ENCODE results near the gene KANSL3.
"Not testable (repeated sequence)": the region's sequence is repeated elsewhere in the genome, so short reads cannot be mapped to it uniquely, and the experiment has no call there.

The KANSL3 gene

DNA sequence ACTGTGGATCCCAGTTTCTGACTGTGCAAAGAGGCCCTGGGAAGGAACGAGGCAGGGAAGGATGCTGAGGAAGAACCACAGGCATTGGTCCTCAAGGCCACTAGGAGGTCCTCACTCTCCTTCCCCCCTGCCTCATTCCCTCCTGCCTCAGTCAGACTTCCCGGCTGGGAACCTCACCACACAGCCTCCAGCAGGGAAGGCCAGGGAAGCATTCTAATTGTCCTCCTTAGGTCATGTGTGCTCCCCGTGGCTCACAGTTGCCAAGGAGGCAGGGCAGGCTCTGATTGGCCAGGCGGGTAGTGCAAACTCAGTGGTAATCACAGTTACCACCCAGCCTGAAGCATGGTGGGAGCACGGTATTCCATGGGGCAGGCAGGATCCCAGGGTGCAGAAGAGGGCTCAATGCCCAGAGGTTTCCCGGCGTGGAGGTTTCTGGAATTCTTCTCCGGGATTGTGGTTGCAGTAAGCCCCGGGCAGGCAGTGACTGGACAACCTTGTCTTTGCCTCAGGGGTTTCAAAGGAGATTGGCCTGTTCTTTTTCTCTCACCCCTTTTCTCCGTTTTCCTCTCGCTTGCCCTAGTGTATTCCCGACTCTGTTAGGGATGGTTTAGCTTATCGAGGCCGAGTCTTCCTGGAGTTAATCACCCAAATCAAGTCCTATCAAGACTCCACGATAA is 31.6 kb upstream of the KANSL3 start:
- no peaks in the 10 kb centered on the region for H3K36me3 ChIP-seq (ENCODE audit: low read depth)
- no peak overlapping the region for H3K4me3 ChIP-seq (ENCODE audit: severe bottlenecking)
- no peaks in the 10 kb centered on the region for H3K9me3 ChIP-seq (ENCODE audit: severe bottlenecking)
- H3K27ac ChIP-seq (ENCODE audit: poor library complexity, severe bottlenecking): no peak overlapping the region
- TF ChIP-seq, protein P1, sequence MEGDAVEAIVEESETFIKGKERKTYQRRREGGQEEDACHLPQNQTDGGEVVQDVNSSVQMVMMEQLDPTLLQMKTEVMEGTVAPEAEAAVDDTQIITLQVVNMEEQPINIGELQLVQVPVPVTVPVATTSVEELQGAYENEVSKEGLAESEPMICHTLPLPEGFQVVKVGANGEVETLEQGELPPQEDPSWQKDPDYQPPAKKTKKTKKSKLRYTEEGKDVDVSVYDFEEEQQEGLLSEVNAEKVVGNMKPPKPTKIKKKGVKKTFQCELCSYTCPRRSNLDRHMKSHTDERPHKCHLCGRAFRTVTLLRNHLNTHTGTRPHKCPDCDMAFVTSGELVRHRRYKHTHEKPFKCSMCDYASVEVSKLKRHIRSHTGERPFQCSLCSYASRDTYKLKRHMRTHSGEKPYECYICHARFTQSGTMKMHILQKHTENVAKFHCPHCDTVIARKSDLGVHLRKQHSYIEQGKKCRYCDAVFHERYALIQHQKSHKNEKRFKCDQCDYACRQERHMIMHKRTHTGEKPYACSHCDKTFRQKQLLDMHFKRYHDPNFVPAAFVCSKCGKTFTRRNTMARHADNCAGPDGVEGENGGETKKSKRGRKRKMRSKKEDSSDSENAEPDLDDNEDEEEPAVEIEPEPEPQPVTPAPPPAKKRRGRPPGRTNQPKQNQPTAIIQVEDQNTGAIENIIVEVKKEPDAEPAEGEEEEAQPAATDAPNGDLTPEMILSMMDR (IDR thresholded peaks at IDR 0.05; ENCODE audit: poor library complexity, severe bottlenecking): no peak
- peaks cover 8% of the 10 kb centered on the region for H3K4me1 ChIP-seq (ENCODE audit: insufficient read depth, poor library complexity, severe bottlenecking)
- DNase-seq (ENCODE audit: low spot score): no peak
- no peaks in the 10 kb centered on the region for H3K27me3 ChIP-seq (ENCODE audit: insufficient read depth, poor library complexity, severe bottlenecking)
- ATAC-seq (ENCODE audit: low read depth): no peak

DNA sequence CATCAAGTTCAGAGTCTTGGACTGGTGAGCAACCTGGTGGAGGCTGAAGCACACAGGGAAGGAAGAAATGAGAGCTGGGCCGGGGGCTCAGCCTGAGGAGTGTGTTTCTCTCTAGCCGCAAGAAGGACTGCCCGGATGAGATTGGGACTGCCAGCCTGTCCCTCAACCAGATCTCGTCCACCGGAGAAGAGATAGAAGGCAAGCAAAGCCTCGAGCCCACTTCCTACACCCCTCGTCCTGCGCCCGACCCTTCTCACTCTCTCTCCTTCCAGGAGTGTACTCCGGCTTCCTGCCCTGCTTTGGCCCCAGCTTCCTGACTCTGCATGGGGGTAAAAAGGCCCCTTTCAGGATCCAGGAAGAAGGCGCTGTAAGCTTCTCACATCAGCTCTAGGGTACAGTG is 30.7 kb upstream of the KANSL3 start:
- no peaks in the 10 kb centered on the region for H3K9me3 ChIP-seq (ENCODE audit: severe bottlenecking)
- no peak for ATAC-seq (ENCODE audit: low read depth)
- no peak overlapping the region for H3K4me3 ChIP-seq (ENCODE audit: severe bottlenecking)
- H3K27ac ChIP-seq (ENCODE audit: poor library complexity, severe bottlenecking): no peak overlapping the region
- no peaks in the 10 kb centered on the region for H3K27me3 ChIP-seq (ENCODE audit: insufficient read depth, poor library complexity, severe bottlenecking)
- TF ChIP-seq, protein P1 (IDR thresholded peaks at IDR 0.05; ENCODE audit: poor library complexity, severe bottlenecking): no peak
- no peaks in the 10 kb centered on the region for H3K36me3 ChIP-seq (ENCODE audit: low read depth)
- H3K4me1 ChIP-seq (ENCODE audit: insufficient read depth, poor library complexity, severe bottlenecking): peaks cover 11% of the 10 kb centered on the region
- no peak for DNase-seq (ENCODE audit: low spot score)

DNA sequence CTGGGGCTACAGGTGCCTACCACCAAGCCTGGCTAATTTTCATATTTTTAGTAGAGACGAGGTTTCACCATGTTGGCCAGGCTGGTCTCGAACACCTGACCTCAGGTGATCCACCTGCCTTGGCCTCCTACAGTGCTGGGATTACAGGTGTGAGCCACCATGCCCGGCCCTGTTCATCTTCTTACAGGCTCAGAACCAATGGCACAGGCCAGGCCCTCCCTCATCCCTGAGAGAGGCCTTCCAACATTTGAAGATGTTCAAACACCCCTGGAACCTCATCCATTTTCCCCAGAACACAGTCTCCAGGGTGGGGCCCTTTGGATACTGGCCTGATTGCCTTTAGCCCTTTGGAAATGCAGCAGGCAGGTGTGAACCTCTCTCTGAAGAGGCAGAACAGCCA is 27.6 kb upstream of the KANSL3 start:
- not testable (repeated sequence) for DNase-seq (ENCODE audit: low spot score); H3K9me3 ChIP-seq (ENCODE audit: severe bottlenecking); H3K4me3 ChIP-seq (ENCODE audit: severe bottlenecking); ATAC-seq (ENCODE audit: low read depth); H3K36me3 ChIP-seq (ENCODE audit: low read depth); H3K27me3 ChIP-seq (ENCODE audit: insufficient read depth, poor library complexity, severe bottlenecking)
- Histone ChIP-seq H3K27ac (ENCODE audit: poor library complexity, severe bottlenecking) (peak overlapping the region; percentile 64), H3K4me1 (ENCODE audit: insufficient read depth, poor library complexity, severe bottlenecking) (peaks cover 11% of the 10 kb centered on the region)

DNA sequence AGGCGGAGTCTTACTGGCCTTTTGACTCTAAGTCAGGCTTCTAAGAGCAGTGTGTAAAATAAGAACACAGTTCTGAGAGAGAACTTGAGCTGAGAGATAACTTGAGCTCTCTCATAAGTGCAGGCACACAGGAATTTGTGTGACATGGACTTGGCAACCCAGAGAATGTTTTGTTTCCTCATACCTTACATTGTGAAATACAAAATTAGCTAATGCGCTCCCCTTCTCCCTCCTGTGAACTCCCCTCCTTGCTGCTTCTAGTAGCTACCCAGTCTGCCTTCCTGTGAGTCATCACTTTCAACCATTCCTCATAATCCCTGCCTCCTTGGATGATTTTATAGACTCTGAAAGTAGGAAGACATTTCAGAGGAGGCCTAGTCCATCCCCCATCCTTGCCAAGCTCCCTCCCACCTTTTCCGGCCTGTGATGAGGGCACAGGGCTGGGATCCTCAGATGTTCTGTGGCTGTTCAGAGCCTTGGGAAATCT is 27.0 kb upstream of the KANSL3 start:
- Histone ChIP-seq H3K27me3 (ENCODE audit: insufficient read depth, poor library complexity, severe bottlenecking) (no peaks in the 10 kb centered on the region), H3K36me3 (ENCODE audit: low read depth) (no peaks in the 10 kb centered on the region), H3K9me3 (ENCODE audit: severe bottlenecking) (no peaks in the 10 kb centered on the region), H3K27ac (ENCODE audit: poor library complexity, severe bottlenecking) (peak overlapping the region; percentile 64), H3K4me1 (ENCODE audit: insufficient read depth, poor library complexity, severe bottlenecking) (peaks cover 11% of the 10 kb centered on the region), H3K4me3 (ENCODE audit: severe bottlenecking) (no peak overlapping the region)
- ATAC-seq (ENCODE audit: low read depth): peak; percentile 99
- peak; percentile 73 for DNase-seq (ENCODE audit: low spot score)
- TF ChIP-seq, protein P1 (IDR thresholded peaks at IDR 0.05; ENCODE audit: poor library complexity, severe bottlenecking): no peak

DNA sequence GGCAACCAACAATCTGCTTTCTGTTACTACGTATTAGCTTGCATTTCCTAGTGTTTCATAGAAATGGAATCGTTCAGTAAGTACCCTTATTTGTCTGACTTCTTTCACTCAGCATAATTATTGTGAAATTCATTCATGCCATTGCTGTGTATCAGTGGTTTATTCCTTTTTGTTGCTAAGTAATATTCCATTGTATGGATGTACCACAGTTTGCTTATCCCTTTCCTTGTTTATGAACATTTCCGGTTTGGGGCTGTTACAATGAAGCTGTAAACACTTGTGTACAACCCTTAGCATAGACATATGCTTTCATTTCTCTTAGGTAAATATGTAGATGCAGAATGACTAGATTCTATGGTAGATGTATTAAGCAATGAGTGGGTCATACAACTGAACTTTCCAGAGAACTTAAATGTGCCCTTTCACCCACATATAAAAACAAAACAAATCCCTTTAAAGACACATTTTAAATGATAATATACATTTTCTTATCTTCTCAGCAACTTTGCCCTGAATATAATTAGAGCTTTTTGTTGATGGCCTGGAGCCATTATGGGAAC is 26.3 kb upstream of the KANSL3 start:
- no peak for ATAC-seq (ENCODE audit: low read depth)
- H3K9me3 ChIP-seq (ENCODE audit: severe bottlenecking): no peaks in the 10 kb centered on the region
- peaks cover 11% of the 10 kb centered on the region for H3K4me1 ChIP-seq (ENCODE audit: insufficient read depth, poor library complexity, severe bottlenecking)
- DNase-seq (ENCODE audit: low spot score): no peak
- H3K27ac ChIP-seq (ENCODE audit: poor library complexity, severe bottlenecking): peak overlapping the region; percentile 64
- no peak overlapping the region for H3K4me3 ChIP-seq (ENCODE audit: severe bottlenecking)
- no peaks in the 10 kb centered on the region for H3K36me3 ChIP-seq (ENCODE audit: low read depth)
- TF ChIP-seq, protein P1 (IDR thresholded peaks at IDR 0.05; ENCODE audit: poor library complexity, severe bottlenecking): no peak
- H3K27me3 ChIP-seq (ENCODE audit: insufficient read depth, poor library complexity, severe bottlenecking): no peaks in the 10 kb centered on the region
